K562 (cell line): ENCODE measurements around the gene RNF2.

Experiments
- TAF1 ChIP-seq: IDR thresholded peaks from 2 replicates; pipeline ENCODE4 v1.6.1; 2011; ENCODE audit warnings: mild to moderate bottlenecking, low read length, moderate library complexity; ENCODE audit not compliant: insufficient read depth, control insufficient read depth, severe bottlenecking; ENCODE audit errors: extremely low read depth
- ZBTB7A ChIP-seq: IDR thresholded peaks from 2 replicates; pipeline ENCODE4 v1.6.1; 2011; ENCODE audit warnings: low read depth, mild to moderate bottlenecking, low read length, moderate library complexity, borderline replicate concordance; ENCODE audit not compliant: control insufficient read depth

DNA sequence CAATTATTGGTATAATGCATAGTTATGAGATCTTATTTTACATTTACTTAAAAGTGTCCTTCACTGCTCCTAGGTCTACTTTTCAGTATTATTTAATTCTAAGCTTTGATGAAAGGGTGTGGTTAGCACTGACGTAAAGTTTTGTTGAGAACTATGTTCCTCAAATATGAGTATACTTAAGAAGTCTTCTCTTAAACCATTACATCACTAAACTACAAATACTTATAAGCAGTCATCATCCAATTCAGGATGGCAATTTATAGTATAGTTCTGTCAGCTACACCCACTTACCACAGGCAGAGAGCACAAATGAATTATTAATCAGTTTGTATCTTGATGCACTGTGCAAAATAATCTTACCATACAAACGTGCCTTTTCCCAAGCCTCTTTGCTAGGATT, 84.3 kb downstream of the RNF2 start:
- TF ChIP-seq ZBTB7A (no peak), TAF1 (no peak)
